Stimulated activated CD4-positive, alpha-beta T cell treated with anti-CD3 and anti-CD28 coated beads, Interleukin-1b, Interleukin-23, amount 100 ng/mL, for 4 hours (primary cell): Measurements from ENCODE around the gene GSAP.
"Not testable (repeated sequence)": the region's sequence is repeated elsewhere in the genome, so short reads cannot be mapped to it uniquely, and the experiment has no call there.

ENCODE experiments used
- DNase-seq, 2 donors: peaks; one replicate each; pipeline ENCODE4 v3.0.0-alpha.2; 2020; ENCODE audit warnings: low read depth in 2 of 2

The GSAP gene

GRCh38 chr7:77288676-77289320, 127.4 kb downstream of the GSAP start:
- no peak for DNase-seq

DNA sequence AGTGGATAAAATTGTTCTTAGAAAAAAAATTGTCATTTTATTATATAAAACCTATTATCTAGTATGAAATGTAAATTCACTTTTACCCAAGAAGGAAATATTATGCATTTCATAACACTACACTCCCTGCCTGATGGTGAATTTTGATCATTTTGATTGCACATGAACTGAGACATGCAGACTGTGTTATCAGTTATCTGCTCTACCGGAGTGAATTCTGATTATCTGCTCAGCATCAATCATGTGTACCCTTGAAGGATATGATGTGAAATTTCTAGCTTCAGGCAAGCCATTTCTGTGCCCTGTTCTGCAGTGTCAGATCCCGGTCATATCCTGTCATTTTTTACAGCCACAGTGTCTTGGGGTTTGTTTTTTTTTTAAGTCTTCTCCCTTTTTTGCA, 131.5 kb downstream of the GSAP start:
- no peak for DNase-seq

DNA sequence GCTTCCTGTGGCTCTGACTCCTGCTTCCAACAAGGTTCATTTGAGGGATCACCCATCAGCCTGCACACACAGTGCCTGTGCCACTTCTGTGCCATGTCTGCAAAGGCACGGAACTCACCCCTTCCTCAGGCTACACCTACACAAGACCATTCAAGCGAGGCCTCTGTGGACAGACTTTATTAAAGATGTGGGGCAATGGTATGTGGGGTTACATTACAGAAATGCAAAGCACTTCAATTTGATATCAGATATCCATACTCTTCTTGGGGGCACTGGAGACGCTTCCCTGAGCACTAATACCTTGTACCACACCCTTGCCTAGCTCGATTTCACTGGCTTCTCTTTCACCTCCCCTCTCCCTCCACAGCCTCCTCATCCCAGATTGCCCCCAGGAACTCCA, 132.1 kb downstream of the GSAP start:
- no peak for DNase-seq

DNA sequence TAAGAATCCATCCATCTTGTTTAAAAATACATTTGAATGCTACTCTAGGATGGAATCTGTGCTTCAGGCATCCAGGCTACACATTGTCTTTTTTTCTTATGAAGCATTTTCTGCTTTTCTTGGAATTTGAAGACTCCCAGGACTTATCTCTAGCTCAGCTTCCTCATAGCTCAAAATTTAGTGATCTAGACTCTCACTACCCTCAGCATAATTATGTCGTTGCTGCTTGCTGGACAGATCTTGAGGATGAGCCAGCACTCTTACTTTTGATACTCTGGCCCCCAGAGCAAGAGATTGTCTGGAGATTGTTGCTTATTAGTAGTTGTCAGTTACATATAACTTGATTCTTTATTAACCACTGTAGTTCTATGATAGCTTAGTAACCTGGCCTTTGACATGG, 133.3 kb downstream of the GSAP start:
- DNase-seq = no peak

- no peak for DNase-seq
These were observed 134.2 kb downstream of the GSAP start for GRCh38 chr7:77281780-77282478.

- no peak for DNase-seq
These were observed 140.0 kb downstream of the GSAP start for GRCh38 chr7:77276120-77276519.

- DNase-seq = not testable (repeated sequence)
These were observed 140.5 kb downstream of the GSAP start for GRCh38 chr7:77275663-77276062.

DNA sequence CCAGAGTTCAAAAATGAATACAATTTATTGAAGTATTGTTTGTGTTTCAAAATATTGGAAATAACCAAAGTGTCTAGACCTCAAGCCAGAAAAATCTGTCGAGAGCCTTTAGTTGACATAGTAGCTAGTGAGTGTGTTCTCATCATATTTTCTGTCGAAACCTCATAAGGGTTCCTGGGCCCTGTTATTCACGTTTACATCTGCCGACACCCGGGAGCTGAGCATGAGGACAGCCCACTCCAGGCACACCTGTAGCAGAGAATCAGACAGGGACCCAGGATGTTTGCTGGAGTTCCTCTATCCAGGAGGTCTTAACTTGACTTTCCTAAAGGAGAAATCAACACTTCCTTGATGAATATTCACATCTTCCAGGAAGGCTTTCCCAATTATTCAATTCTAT, 144.4 kb downstream of the GSAP start:
- DNase-seq = no peak

DNA sequence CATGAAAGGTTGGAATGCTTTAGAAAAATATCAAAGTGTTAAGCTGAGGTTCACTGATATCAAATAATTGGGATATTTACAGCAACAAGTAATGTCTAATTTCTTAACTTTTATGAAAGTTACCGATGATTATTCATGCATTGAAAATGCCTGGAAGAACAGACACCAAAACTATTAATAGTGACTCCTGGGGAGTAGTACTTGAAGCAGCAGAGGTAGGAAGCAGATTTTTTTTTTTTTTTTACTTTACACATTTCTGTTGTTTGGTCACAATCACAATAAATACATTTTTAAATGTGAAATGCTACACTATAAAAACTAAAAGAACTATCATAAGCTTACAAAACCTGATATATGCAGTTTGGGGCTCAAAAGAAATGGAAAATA, 146.1 kb downstream of the GSAP start:
- DNase-seq = no peak

- DNase-seq = no peak
These were observed 146.6 kb downstream of the GSAP start for GRCh38 chr7:77269360-77270093.

- no peak for DNase-seq
These were observed 149.8 kb downstream of the GSAP start for GRCh38 chr7:77266291-77266794.

- no peak for DNase-seq
These were observed 150.5 kb downstream of the GSAP start for GRCh38 chr7:77265666-77266065.

GRCh38 chr7:77262316-77262715, 153.8 kb downstream of the GSAP start:
- DNase-seq = no peak
